A549 (cell line): ENCODE data around the gene KLHL6. TPM values are rescaled to one million over a fixed set of nuclear protein-coding genes. Genes with fewer than 3 reads are reported as not detected.

Experiments used
- ATAC-seq, 2 experiments: fragments of 200-7000 bp in 1 of 2; fragments of >200 bp in 1 of 2; cut with Nextera tagmentation in 1 of 2; cut with Tn5 transposase in 1 of 2; 3 replicates each; pipeline versions ENCODE4 v1.8.0 to v1.9.1; 2018 to 2020; ENCODE audit warnings: mild to moderate bottlenecking in 1 of 2, moderate library complexity in 1 of 2
- CTCF ChIA-PET: fragments of 300-600 bp; sonication (Branson Sonifier 250); formaldehyde crosslinking; extraction: SDS; loops from one replicate; lab custom pipeline; 2021; ENCODE audit warnings: antibody characterized with exemption, inconsistent platforms; lab: Yijun Ruan, JAX
- POLR2A ChIA-PET: fragments of 350-600 bp; formaldehyde crosslinking; extraction: SDS; loops from one replicate; lab custom pipeline; 2021; ENCODE audit warnings: antibody characterized with exemption, inconsistent platforms; lab: Yijun Ruan, JAX
- DNase-seq, 2 experiments: peaks; one replicate each; pipeline versions ENCODE4 v3.0.0 to v3.0.0-alpha.2; 2011 to 2016; ENCODE audit warnings: low read depth in 1 of 2, low spot score in 1 of 2
- FAIRE-seq: peaks from 2 replicates; lab custom pipeline; 2011; peaks lifted over from hg19 to GRCh38; lab: Jason Lieb, UNC
- H3K27ac ChIP-seq, 2 experiments: fragments of >200 bp; sonication (Bioruptor Twin); formaldehyde crosslinking; 3 replicates each; pipeline ENCODE4 v1.5.1; 2016 to 2017
- H3K4me1 ChIP-seq: fragments of >200 bp; sonication (Bioruptor Twin); formaldehyde crosslinking; 3 replicates; pipeline ENCODE4 v1.6.1; 2016
- H3K4me2 ChIP-seq: fragments of >200 bp; sonication (Bioruptor Twin); formaldehyde crosslinking; 3 replicates; pipeline ENCODE4 v1.6.1; 2016
- H3K4me3 ChIP-seq: fragments of >200 bp; sonication (Bioruptor Twin); formaldehyde crosslinking; 3 replicates; pipeline ENCODE4 v1.5.1; 2016
- H3K9me3 ChIP-seq: fragments of >200 bp; sonication (Bioruptor Twin); formaldehyde crosslinking; 3 replicates; pipeline ENCODE4 v1.6.1; 2016
- BHLHE40 ChIP-seq: IDR thresholded peaks from 2 replicates; pipeline ENCODE4 v1.6.1; 2012; ENCODE audit warnings: low read depth, low read length, inconsistent platforms
- CBX8 ChIP-seq: fragments of 200-600 bp; sonication (generic); IDR thresholded peaks from 2 replicates; pipeline ENCODE4 v1.6.1; 2016
- CHD4 ChIP-seq: fragments of 200-600 bp; sonication (generic); IDR thresholded peaks from 2 replicates; pipeline ENCODE4 v1.6.1; 2016; ENCODE audit warnings: antibody characterized with exemption, mild to moderate bottlenecking, borderline replicate concordance
- EHMT2 ChIP-seq: fragments of 200-600 bp; sonication (generic); IDR thresholded peaks from 2 replicates; pipeline ENCODE4 v1.6.1; 2016; ENCODE audit warnings: antibody characterized with exemption, low read depth, mild to moderate bottlenecking, moderate library complexity
- FOSB ChIP-seq: fragments of 250-450 bp; sonication (Bioruptor Pico); IDR thresholded peaks from 2 replicates; pipeline ENCODE4 v1.5.0; 2020; ENCODE audit warnings: mild to moderate bottlenecking, moderate library complexity
- GATA3 ChIP-seq: IDR thresholded peaks from 2 replicates; pipeline ENCODE4 v1.6.1; 2012; ENCODE audit warnings: borderline replicate concordance
- HDAC2 ChIP-seq: fragments of 200-600 bp; sonication (generic); IDR thresholded peaks from 2 replicates; pipeline ENCODE4 v1.6.1; 2016
- HOXB5 ChIP-seq: fragments of 250-450 bp; sonication (Bioruptor Pico); IDR thresholded peaks from 2 replicates; pipeline ENCODE4 v1.5.0; 2020; ENCODE audit warnings: mild to moderate bottlenecking, moderate library complexity
- JUN ChIP-seq, 2 experiments: fragments of >200 bp; sonication (Bioruptor Twin); formaldehyde crosslinking; IDR thresholded peaks; 2 replicates in 1 of 2; 3 replicates in 1 of 2; pipeline ENCODE4 v1.6.1; 2016 to 2017
- KDM1A ChIP-seq: fragments of 200-600 bp; sonication (generic); IDR thresholded peaks from 2 replicates; pipeline ENCODE4 v1.6.1; 2016; ENCODE audit warnings: low read depth, mild to moderate bottlenecking
- MYC ChIP-seq: IDR thresholded peaks from 2 replicates; pipeline ENCODE4 v1.6.1; 2012; ENCODE audit warnings: mild to moderate bottlenecking, inconsistent platforms, low read length, improper control_type of control experiment, borderline replicate concordance
- NFE2L2 ChIP-seq: fragments of 150-350 bp; conservative IDR thresholded peaks from 2 replicates; pipeline ENCODE4 v1.6.1; 2014; ENCODE audit warnings: low read length
- POLR2AphosphoS2 ChIP-seq: conservative IDR thresholded peaks from 2 replicates; pipeline ENCODE4 v1.6.1; 2012; ENCODE audit warnings: low read length, improper control_type of control experiment, inconsistent platforms
- RARB ChIP-seq: fragments of 250-450 bp; sonication (Bioruptor Pico); IDR thresholded peaks from 2 replicates; pipeline ENCODE4 v1.8.0; 2021; ENCODE audit warnings: mild to moderate bottlenecking, moderate library complexity
- SMC3 ChIP-seq: fragments of >200 bp; sonication (Bioruptor Twin); formaldehyde crosslinking; IDR thresholded peaks from 3 replicates; pipeline ENCODE4 v1.6.1; 2018; ENCODE audit warnings: inconsistent platforms
- SREBF2 ChIP-seq: fragments of 450-650 bp; IDR thresholded peaks from 2 replicates; pipeline ENCODE4 v1.6.1; 2014; ENCODE audit warnings: mild to moderate bottlenecking, moderate library complexity
- TFCP2L1 ChIP-seq: fragments of 250-450 bp; sonication (Bioruptor Pico); IDR thresholded peaks from 2 replicates; pipeline ENCODE4 v1.5.0; 2021; ENCODE audit warnings: mild to moderate bottlenecking
- TP53 ChIP-seq: fragments of 250-450 bp; sonication (Bioruptor Pico); IDR thresholded peaks from 2 replicates; pipeline ENCODE4 v1.5.0; 2021; ENCODE audit warnings: mild to moderate bottlenecking, moderate library complexity
- ZC3H11A ChIP-seq: fragments of 450-650 bp; IDR thresholded peaks from 2 replicates; pipeline ENCODE4 v1.6.1; 2014; ENCODE audit warnings: antibody characterized with exemption, mild to moderate bottlenecking
- ZFP36 ChIP-seq: fragments of 450-650 bp; IDR thresholded peaks from 2 replicates; pipeline ENCODE4 v1.6.1; 2014; ENCODE audit warnings: borderline replicate concordance; ENCODE audit not compliant: partially characterized antibody
- WGBS: methylation state at CpG from one replicate; pipeline ENCODE4 v1.1.6; 2017; ENCODE audit errors: missing lambda C conversion rate; 5-methylcytosine and 5-hydroxymethylcytosine counted together
- polyA plus RNA-seq, 4 experiments: library from polyadenylated mRNA; depleted of rRNA in 3 of 4; stranded (reverse); fragments of >200 nt; fragmentation: RNase III in 1 of 4; extraction: RNeasy Plus Mini Kit Qiagen cat#74134 plus additional on column Dnase treatment in 1 of 4; gene quantifications; 2 replicates in 3 of 4; 3 replicates in 1 of 4; pipeline ENCODE4 v1.2.3, GENCODE V29; 2011 to 2017
- TF ChIP-seq, protein P1 (sequence below): fragments of 250-450 bp; sonication (Bioruptor Pico); IDR thresholded peaks from 2 replicates; pipeline ENCODE4 v1.5.0; 2020; ENCODE audit warnings: low read depth, mild to moderate bottlenecking, moderate library complexity
- TF ChIP-seq, protein P2 (sequence below): fragments of 150-350 bp; IDR thresholded peaks from 2 replicates; pipeline ENCODE4 v1.6.1; 2014; ENCODE audit warnings: low read depth, mild to moderate bottlenecking, low read length
- TF ChIP-seq, protein P3 (sequence below): fragments of 200-600 bp; sonication (generic); IDR thresholded peaks from 2 replicates; pipeline ENCODE4 v1.6.1; 2016; ENCODE audit warnings: antibody characterized with exemption, mild to moderate bottlenecking, moderate library complexity
- TF ChIP-seq, protein P4 (sequence below): IDR thresholded peaks from 2 replicates; pipeline ENCODE4 v1.6.1; 2012
- TF ChIP-seq, protein P5 (sequence below): IDR thresholded peaks from 2 replicates; pipeline ENCODE4 v1.6.1; 2012; ENCODE audit warnings: low read depth, borderline replicate concordance

The KLHL6 gene
- polyA plus RNA-seq, 2 of the 4 experiments (the other 2 are of a cell fraction), result not detected

DNA sequence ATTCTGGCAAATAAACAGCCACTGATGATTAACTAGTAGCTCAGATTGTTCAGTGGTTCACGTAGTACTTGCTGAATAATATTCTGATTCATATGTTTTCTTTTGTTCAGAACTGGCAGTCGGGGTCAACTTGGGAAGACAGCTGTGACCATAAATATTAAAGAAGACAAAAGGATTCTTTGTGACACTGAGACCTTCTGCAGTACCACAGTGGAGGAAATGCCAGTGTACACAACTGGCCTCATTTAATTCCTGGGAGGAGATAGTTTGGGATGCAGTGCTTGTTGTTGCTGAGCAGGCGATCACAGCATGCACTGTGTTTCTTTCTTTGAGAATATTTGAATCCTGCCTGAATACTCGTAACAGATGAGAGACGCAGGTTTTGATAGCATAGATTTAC lies 100.4 kb downstream of the KLHL6 start:
- H3K4me2 ChIP-seq, result peak overlapping the region; percentile 28; the same call in 1 of the 3 replicates
- CTCF ChIA-PET, result interaction anchor here (1.6 kb wide), 1 partner anchor 25 kb away, joined by 7 read pairs; no protein-coding TSS in a partner anchor

DNA sequence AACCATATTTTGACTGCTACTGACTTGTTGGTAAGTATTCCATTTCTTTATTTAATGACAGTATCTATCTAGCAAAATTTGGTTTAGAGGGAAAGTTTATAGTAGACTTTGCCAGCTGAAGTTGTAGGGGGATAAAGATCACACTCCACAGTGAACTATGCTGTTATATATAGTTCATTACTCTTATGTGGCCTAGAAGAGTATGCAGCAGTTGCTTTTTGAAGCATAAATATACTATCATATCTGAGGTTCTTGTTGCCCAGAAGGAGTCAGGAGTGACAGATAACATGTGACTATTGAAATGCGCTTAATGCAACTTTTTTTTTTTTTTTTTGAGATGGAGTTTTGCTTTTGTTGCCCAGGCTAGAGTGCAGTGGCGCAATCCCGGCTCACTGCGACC lies 101.4 kb downstream of the KLHL6 start:
- peaks cover 10% of the 10 kb centered on the region; the same call in 2 of the 3 replicates for H3K4me1 ChIP-seq
- ATAC-seq (no peak), FAIRE-seq (no peak), DNase-seq (no peak)
- no peaks in the 10 kb centered on the region for H3K9me3 ChIP-seq
- no peak overlapping the region for H3K4me2 ChIP-seq
- POLR2A ChIA-PET, result no interaction called here
- H3K4me3 ChIP-seq, result no peak overlapping the region
- CTCF ChIA-PET, result no interaction called here
- no peak for TF ChIP-seq TFCP2L1
- no peak for TF ChIP-seq CHD4
- TF ChIP-seq MYC, result no peak
- TF ChIP-seq SREBF2, result no peak
- TF ChIP-seq EHMT2, result no peak
- no peak for TF ChIP-seq JUN (IDR thresholded peaks at IDR 0.05)
- TF ChIP-seq, all 56 proteins: peak for 0
- H3K27ac ChIP-seq, result no peak overlapping the region
- whole genome bisulfite sequencing, result 92% methylated on average over 4 of the region's 4 CpGs

More for the DNA sequence above, 100.4 kb downstream of the KLHL6 start:
- no peak for FAIRE-seq
- peak in 1 of 2 experiments; percentile 23 for DNase-seq
- Histone ChIP-seq H3K4me1 (peaks cover 10% of the 10 kb centered on the region; the same call in 2 of the 3 replicates), H3K4me3 (no peak overlapping the region), H3K27ac (no peak overlapping the region), H3K9me3 (no peaks in the 10 kb centered on the region)
- ATAC-seq, result no peak; a peak in 1 of 6 replicates
- 35% methylated on average over 5 of the region's 5 CpGs for WGBS
- no peak for TF ChIP-seq BHLHE40
- no peak for TF ChIP-seq MYC
- TF ChIP-seq TP53, result no peak
- no peak for TF ChIP-seq GATA3
- TF ChIP-seq ZFP36, result no peak
- TF ChIP-seq FOSB (CRISPR knock-in tag), result no peak
- TF ChIP-seq, protein P1, sequence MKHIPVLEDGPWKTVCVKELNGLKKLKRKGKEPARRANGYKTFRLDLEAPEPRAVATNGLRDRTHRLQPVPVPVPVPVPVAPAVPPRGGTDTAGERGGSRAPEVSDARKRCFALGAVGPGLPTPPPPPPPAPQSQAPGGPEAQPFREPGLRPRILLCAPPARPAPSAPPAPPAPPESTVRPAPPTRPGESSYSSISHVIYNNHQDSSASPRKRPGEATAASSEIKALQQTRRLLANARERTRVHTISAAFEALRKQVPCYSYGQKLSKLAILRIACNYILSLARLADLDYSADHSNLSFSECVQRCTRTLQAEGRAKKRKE (CRISPR knock-in tag), result no peak
- POLR2A ChIA-PET, result no interaction called here

DNA sequence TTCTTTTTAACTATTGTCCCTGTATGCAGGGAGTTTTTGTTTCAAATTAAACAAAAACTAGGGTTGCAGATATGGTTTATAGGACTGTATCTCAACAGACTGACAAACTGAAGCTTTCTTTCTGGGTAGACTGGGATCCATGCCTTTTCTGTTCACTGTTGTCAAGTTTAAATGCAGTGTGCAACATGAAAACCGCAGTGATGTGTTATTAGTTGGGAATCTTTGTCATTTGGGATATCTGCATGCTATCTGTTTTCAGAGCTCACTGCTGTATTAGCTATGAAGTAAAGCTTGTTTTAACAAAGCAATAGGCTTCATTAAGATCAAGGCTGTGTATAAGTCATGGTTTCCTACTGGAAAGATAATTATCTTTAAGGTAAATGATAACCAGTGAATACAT lies 105.7 kb downstream of the KLHL6 start:
- POLR2A ChIA-PET, result no interaction called here
- no peak for DNase-seq
- Histone ChIP-seq H3K4me1 (peaks cover 15% of the 10 kb centered on the region; the same call in 2 of the 3 replicates), H3K4me2 (no peak overlapping the region), H3K4me3 (no peak overlapping the region), H3K9me3 (no peaks in the 10 kb centered on the region), H3K27ac (no peak overlapping the region)
- TF ChIP-seq, protein P2, sequence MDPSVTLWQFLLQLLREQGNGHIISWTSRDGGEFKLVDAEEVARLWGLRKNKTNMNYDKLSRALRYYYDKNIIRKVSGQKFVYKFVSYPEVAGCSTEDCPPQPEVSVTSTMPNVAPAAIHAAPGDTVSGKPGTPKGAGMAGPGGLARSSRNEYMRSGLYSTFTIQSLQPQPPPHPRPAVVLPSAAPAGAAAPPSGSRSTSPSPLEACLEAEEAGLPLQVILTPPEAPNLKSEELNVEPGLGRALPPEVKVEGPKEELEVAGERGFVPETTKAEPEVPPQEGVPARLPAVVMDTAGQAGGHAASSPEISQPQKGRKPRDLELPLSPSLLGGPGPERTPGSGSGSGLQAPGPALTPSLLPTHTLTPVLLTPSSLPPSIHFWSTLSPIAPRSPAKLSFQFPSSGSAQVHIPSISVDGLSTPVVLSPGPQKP, result no peak
- TF ChIP-seq KDM1A (no peak), SMC3 (no peak), HDAC2 (no peak), HOXB5 (no peak), RARB (no peak), CBX8 (no peak), SREBF2 (no peak), ZC3H11A (no peak), POLR2AphosphoS2 (no peak), NFE2L2 (no peak), CHD4 (no peak)
- TF ChIP-seq, protein P3, sequence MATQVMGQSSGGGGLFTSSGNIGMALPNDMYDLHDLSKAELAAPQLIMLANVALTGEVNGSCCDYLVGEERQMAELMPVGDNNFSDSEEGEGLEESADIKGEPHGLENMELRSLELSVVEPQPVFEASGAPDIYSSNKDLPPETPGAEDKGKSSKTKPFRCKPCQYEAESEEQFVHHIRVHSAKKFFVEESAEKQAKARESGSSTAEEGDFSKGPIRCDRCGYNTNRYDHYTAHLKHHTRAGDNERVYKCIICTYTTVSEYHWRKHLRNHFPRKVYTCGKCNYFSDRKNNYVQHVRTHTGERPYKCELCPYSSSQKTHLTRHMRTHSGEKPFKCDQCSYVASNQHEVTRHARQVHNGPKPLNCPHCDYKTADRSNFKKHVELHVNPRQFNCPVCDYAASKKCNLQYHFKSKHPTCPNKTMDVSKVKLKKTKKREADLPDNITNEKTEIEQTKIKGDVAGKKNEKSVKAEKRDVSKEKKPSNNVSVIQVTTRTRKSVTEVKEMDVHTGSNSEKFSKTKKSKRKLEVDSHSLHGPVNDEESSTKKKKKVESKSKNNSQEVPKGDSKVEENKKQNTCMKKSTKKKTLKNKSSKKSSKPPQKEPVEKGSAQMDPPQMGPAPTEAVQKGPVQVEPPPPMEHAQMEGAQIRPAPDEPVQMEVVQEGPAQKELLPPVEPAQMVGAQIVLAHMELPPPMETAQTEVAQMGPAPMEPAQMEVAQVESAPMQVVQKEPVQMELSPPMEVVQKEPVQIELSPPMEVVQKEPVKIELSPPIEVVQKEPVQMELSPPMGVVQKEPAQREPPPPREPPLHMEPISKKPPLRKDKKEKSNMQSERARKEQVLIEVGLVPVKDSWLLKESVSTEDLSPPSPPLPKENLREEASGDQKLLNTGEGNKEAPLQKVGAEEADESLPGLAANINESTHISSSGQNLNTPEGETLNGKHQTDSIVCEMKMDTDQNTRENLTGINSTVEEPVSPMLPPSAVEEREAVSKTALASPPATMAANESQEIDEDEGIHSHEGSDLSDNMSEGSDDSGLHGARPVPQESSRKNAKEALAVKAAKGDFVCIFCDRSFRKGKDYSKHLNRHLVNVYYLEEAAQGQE, result no peak
- TF ChIP-seq, protein P4, sequence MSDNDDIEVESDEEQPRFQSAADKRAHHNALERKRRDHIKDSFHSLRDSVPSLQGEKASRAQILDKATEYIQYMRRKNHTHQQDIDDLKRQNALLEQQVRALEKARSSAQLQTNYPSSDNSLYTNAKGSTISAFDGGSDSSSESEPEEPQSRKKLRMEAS, result no peak
- TF ChIP-seq, protein P1 (CRISPR knock-in tag), result no peak
- TF ChIP-seq, protein P5, sequence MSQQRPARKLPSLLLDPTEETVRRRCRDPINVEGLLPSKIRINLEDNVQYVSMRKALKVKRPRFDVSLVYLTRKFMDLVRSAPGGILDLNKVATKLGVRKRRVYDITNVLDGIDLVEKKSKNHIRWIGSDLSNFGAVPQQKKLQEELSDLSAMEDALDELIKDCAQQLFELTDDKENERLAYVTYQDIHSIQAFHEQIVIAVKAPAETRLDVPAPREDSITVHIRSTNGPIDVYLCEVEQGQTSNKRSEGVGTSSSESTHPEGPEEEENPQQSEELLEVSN, result no peak
- WGBS, result 100% methylated on average over 1 of the region's 1 CpG
- no peak for FAIRE-seq
- ATAC-seq, result no peak
- CTCF ChIA-PET, result interaction anchor here (1.4 kb wide), 1 partner anchor 19 kb away, joined by 3 read pairs; no protein-coding TSS in a partner anchor
